ENCODE measurements around the gene AUTS2. TPM values are rescaled to one million over a fixed set of nuclear protein-coding genes. Genes with fewer than 3 reads are reported as not detected.

Gene AUTS2
- total RNA-seq, 1 experiment from 2014 or later = 42.1 TPM

GRCh38 chr7:70678621-70679251, 1080.5 kb downstream of the AUTS2 start:
- no peak overlapping the region for H3K27ac ChIP-seq (ENCODE audit: low read depth, low read length, poor library complexity, severe bottlenecking)
- H3K9me3 ChIP-seq (ENCODE audit: low read depth, low read length, poor library complexity, severe bottlenecking) = no peaks in the 10 kb centered on the region
- no TSS peak for BruUV-seq (replicated peaks)
- H3K27me3 ChIP-seq (replicated peaks; ENCODE audit: insufficient read depth, low read depth, low read length, poor library complexity) = no peaks in the 10 kb centered on the region
- ChIA-PET CTCF (no interaction called here), POLR2A (ENCODE audit: low non-redundant PET) (no interaction called here)
- no peak for DNase-seq (ENCODE audit: low spot score)
- H3K4me3 ChIP-seq (ENCODE audit: low read depth, low read length, poor library complexity, severe bottlenecking) = no peak overlapping the region
- intact Hi-C loops (cut with micrococcal nuclease; ENCODE audit: unreplicated experiment) = no loop called here
- TF ChIP-seq CTCF (conservative IDR thresholded peaks at IDR 0.05; ENCODE audit: low read depth, low read length) (no peak), EZH2 (IDR thresholded peaks at IDR 0.05; ENCODE audit: borderline replicate concordance, low read depth, low read length, poor library complexity, severe bottlenecking) (no peak)
- no peaks in the 10 kb centered on the region for H3K36me3 ChIP-seq (ENCODE audit: insufficient read depth, low read length, poor library complexity, severe bottlenecking)
- H3K4me1 ChIP-seq (ENCODE audit: insufficient read depth, low read length, poor library complexity, severe bottlenecking) = no peaks in the 10 kb centered on the region

DNA sequence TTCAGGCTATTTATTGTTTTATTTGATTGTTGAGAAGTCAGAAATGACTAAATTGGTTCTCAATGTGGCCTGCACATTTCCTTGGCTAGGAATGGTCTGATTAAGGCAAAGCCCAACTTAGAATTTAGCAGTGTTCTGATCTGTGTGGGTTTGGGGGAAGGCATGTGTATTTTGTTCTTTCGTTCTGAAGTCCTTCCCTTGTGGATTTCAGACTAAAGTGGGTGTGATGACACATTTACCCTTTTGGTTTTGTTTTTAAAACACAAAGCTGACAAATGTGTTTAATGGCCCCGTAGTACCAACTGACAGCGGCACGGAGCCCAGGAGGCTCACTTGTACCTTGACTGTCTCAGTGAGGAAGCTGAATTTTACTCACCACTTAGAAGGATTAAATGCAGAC, 1081.4 kb downstream of the AUTS2 start:
- Histone ChIP-seq H3K27me3 (replicated peaks; ENCODE audit: insufficient read depth, low read depth, low read length, poor library complexity) (no peaks in the 10 kb centered on the region), H3K27ac (ENCODE audit: low read depth, low read length, poor library complexity, severe bottlenecking) (no peak overlapping the region), H3K9me3 (ENCODE audit: low read depth, low read length, poor library complexity, severe bottlenecking) (no peaks in the 10 kb centered on the region), H3K36me3 (ENCODE audit: insufficient read depth, low read length, poor library complexity, severe bottlenecking) (no peaks in the 10 kb centered on the region), H3K4me3 (ENCODE audit: low read depth, low read length, poor library complexity, severe bottlenecking) (no peak overlapping the region), H3K4me1 (ENCODE audit: insufficient read depth, low read length, poor library complexity, severe bottlenecking) (no peaks in the 10 kb centered on the region)
- BruUV-seq (replicated peaks) = no TSS peak
- no peak for DNase-seq (ENCODE audit: low spot score)
- ChIA-PET CTCF (no interaction called here), POLR2A (ENCODE audit: low non-redundant PET) (no interaction called here)
- intact Hi-C loops (cut with micrococcal nuclease; ENCODE audit: unreplicated experiment) = no loop called here
- no peak for TF ChIP-seq EZH2 (IDR thresholded peaks at IDR 0.05; ENCODE audit: borderline replicate concordance, low read depth, low read length, poor library complexity, severe bottlenecking)
- TF ChIP-seq CTCF (conservative IDR thresholded peaks at IDR 0.05; ENCODE audit: low read depth, low read length) = no peak

GRCh38 chr7:70680306-70680705, 1082.0 kb downstream of the AUTS2 start:
- H3K27ac ChIP-seq (ENCODE audit: low read depth, low read length, poor library complexity, severe bottlenecking) = no peak overlapping the region
- DNase-seq (ENCODE audit: low spot score) = no peak
- BruUV-seq (replicated peaks) = no TSS peak
- no peaks in the 10 kb centered on the region for H3K4me1 ChIP-seq (ENCODE audit: insufficient read depth, low read length, poor library complexity, severe bottlenecking)
- no peaks in the 10 kb centered on the region for H3K9me3 ChIP-seq (ENCODE audit: low read depth, low read length, poor library complexity, severe bottlenecking)
- CTCF ChIA-PET = no interaction called here
- no peaks in the 10 kb centered on the region for H3K36me3 ChIP-seq (ENCODE audit: insufficient read depth, low read length, poor library complexity, severe bottlenecking)
- no peak for TF ChIP-seq EZH2 (IDR thresholded peaks at IDR 0.05; ENCODE audit: borderline replicate concordance, low read depth, low read length, poor library complexity, severe bottlenecking)
- no peak for TF ChIP-seq CTCF (conservative IDR thresholded peaks at IDR 0.05; ENCODE audit: low read depth, low read length)
- no peaks in the 10 kb centered on the region for H3K27me3 ChIP-seq (replicated peaks; ENCODE audit: insufficient read depth, low read depth, low read length, poor library complexity)
- POLR2A ChIA-PET (ENCODE audit: low non-redundant PET) = no interaction called here
- H3K4me3 ChIP-seq (ENCODE audit: low read depth, low read length, poor library complexity, severe bottlenecking) = no peak overlapping the region
- intact Hi-C loops (cut with micrococcal nuclease; ENCODE audit: unreplicated experiment) = no loop called here

All from A673 (cell line).